Measurements from ENCODE around the gene ZFYVE28. TPM values are rescaled to one million over a fixed set of nuclear protein-coding genes. Genes with fewer than 3 reads are reported as not detected.

ZFYVE28 gene
- total RNA-seq, 3 donors from 2014 or later (not counting 1 experiment from before 2014, with no cell fraction given) = 85.4 to 107 (median 104) TPM

GRCh38 chr4:2443956-2444740 is 25.7 kb upstream of the ZFYVE28 start:
- H3K9me3 ChIP-seq (ENCODE audit: control insufficient read depth, insufficient read depth, low read length) = no peaks in the 10 kb centered on the region
- ATAC-seq = no peak
- intact Hi-C loops (cut with micrococcal nuclease) = no loop called here
- 94% methylated on average over 6 of the region's 7 CpGs for WGBS (ENCODE audit: insufficient coverage)
- Mint-ChIP-seq H3K36me3 (no peaks in the 10 kb centered on the region), H3K4me3 (no peak overlapping the region), H3K27ac (no peak overlapping the region), H3K4me1 (peaks cover 0 to 5% of the 10 kb centered on the region in 2 donors), H3K27me3 (ENCODE audit: low read depth in 2 of 2) (no peaks in the 10 kb centered on the region), H3K9me3 (no peaks in the 10 kb centered on the region)
- TF ChIP-seq CTCF (IDR thresholded peaks at IDR 0.05) = no peak
- H3K36me3 ChIP-seq (ENCODE audit: control insufficient read depth, insufficient read depth, low read length) = no peaks in the 10 kb centered on the region
- H3K4me3 ChIP-seq (ENCODE audit: low read length) = no peak overlapping the region
- H3K27ac ChIP-seq (ENCODE audit: low read length) = no peak overlapping the region
- peaks cover 8% of the 10 kb centered on the region for H3K4me1 ChIP-seq (ENCODE audit: control insufficient read depth, insufficient read depth, low read length)
- no peak for DNase-seq
- H3K27me3 ChIP-seq (ENCODE audit: control insufficient read depth, insufficient read depth, low read length) = no peaks in the 10 kb centered on the region

GRCh38 chr4:2443061-2443730 is 24.8 kb upstream of the ZFYVE28 start:
- Histone ChIP-seq H3K4me3 (ENCODE audit: low read length) (no peak overlapping the region), H3K36me3 (ENCODE audit: control insufficient read depth, insufficient read depth, low read length) (no peaks in the 10 kb centered on the region), H3K27me3 (ENCODE audit: control insufficient read depth, insufficient read depth, low read length) (no peaks in the 10 kb centered on the region), H3K9me3 (ENCODE audit: control insufficient read depth, insufficient read depth, low read length) (no peaks in the 10 kb centered on the region), H3K4me1 (ENCODE audit: control insufficient read depth, insufficient read depth, low read length) (peaks cover 8% of the 10 kb centered on the region), H3K27ac (ENCODE audit: low read length) (no peak overlapping the region)
- H3K9me3 Mint-ChIP-seq = no peaks in the 10 kb centered on the region
- no peak for DNase-seq
- H3K4me1 Mint-ChIP-seq = peaks cover 0 to 5% of the 10 kb centered on the region in 2 donors
- TF ChIP-seq CTCF (IDR thresholded peaks at IDR 0.05) = no peak
- intact Hi-C loops (cut with micrococcal nuclease) = no loop called here
- H3K27ac Mint-ChIP-seq = no peak overlapping the region
- H3K36me3 Mint-ChIP-seq = no peaks in the 10 kb centered on the region
- no peaks in the 10 kb centered on the region for H3K27me3 Mint-ChIP-seq (ENCODE audit: low read depth in 2 of 2)
- no peak for ATAC-seq
- no peak overlapping the region for H3K4me3 Mint-ChIP-seq
- WGBS (ENCODE audit: insufficient coverage) = 93% methylated on average over 20 of the region's 20 CpGs

- WGBS (ENCODE audit: insufficient coverage) = 88% methylated on average over 20 of the region's 20 CpGs
- Mint-ChIP-seq H3K9me3 (no peaks in the 10 kb centered on the region), H3K4me1 (peaks cover 0 to 5% of the 10 kb centered on the region in 2 donors), H3K27me3 (ENCODE audit: low read depth in 2 of 2) (no peaks in the 10 kb centered on the region), H3K36me3 (no peaks in the 10 kb centered on the region), H3K27ac (no peak overlapping the region), H3K4me3 (no peak overlapping the region)
- TF ChIP-seq CTCF (IDR thresholded peaks at IDR 0.05) = no peak
- DNase-seq (no peak), ATAC-seq (no peak)
- H3K27ac ChIP-seq (ENCODE audit: low read length) = no peak overlapping the region
- no peak overlapping the region for H3K4me3 ChIP-seq (ENCODE audit: low read length)
- intact Hi-C loops (cut with micrococcal nuclease) = no loop called here
- no peaks in the 10 kb centered on the region for H3K27me3 ChIP-seq (ENCODE audit: control insufficient read depth, insufficient read depth, low read length)
- H3K9me3 ChIP-seq (ENCODE audit: control insufficient read depth, insufficient read depth, low read length) = no peaks in the 10 kb centered on the region
- no peaks in the 10 kb centered on the region for H3K36me3 ChIP-seq (ENCODE audit: control insufficient read depth, insufficient read depth, low read length)
- H3K4me1 ChIP-seq (ENCODE audit: control insufficient read depth, insufficient read depth, low read length) = peaks cover 8% of the 10 kb centered on the region
Measured at GRCh38 chr4:2442175-2442993, 23.9 kb upstream of the ZFYVE28 start.

Data from natural killer cell (primary cell).